ENCODE measurements around the gene RNF11.
"Not testable (repeated sequence)": the region's sequence is repeated elsewhere in the genome, so short reads cannot be mapped to it uniquely, and the experiment has no call there.

Gene RNF11

GRCh38 chr1:51228471-51228870 is 7.6 kb upstream of the RNF11 start:
- not testable (repeated sequence) for DNase-seq (ENCODE audit: low spot score)

DNA sequence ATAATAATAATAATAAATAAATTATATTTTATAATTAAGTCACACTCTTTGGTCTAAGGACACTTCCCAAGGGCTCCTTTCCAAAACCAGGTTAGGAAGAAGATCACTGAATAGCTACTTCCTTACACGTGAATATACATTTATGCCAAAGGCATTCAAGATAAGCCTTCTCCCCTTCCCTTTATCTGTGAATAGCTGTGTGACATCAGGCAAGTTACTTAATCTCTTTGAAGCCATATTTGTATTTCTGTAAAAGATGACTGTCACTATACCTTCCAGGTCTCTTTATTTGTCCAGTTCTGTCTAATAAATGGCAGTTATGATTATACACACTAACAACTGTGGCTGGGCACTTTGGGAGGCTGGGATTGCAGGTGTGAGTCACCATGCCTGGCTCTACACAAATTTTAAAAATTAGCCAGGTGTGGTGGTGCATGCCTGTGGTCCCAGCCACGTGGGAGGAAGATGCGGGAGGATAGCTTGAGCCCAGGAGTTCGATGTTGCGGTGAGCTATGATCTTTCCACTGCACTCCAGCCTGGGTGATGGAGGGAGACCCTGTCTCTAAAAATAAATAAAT is 5.5 kb upstream of the RNF11 start:
- no peak for DNase-seq (ENCODE audit: low spot score)

DNA sequence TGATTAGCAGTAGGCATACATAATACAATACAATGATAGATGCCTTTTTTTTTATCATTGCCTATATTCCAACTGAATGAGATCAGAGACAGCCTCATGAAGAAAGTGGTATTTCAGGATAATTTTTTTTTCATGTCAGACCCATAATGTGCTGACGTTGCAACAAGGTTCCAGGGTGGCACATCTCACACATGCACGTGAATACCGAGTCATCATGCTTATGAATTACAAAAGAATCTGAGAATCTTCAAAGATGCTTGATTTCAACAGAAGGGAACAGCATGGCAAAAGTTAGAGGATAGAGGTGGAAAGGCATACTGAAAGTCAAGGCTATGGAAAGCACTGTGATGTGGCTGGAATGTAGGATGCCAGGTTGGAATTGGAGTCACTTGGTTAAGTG is 5.0 kb upstream of the RNF11 start:
- no peak for DNase-seq (ENCODE audit: low spot score)

- DNase-seq (ENCODE audit: low spot score) = no peak
These were observed 4.2 kb upstream of the RNF11 start for GRCh38 chr1:51231896-51232295.

DNA sequence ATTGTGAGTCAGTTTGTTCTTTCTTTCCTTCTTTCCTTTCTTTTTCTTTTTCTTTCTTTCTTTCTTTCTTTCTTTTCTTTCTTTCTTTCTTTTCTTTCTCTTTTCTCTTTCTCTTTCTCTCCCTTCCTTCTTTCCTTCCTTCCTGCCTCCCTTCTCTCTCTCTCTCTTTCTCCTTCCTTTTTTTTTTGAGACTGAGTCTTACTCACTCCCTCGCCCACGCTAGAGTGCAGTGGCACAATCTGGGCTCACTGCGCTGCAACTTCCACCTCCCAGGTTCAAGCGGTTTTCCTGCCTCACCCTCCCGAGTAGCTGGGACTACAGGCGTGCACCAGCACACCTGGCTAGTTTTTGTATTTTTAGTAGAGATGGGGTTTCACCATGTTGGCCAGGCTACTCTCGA is 1.8 kb upstream of the RNF11 start:
- DNase-seq (ENCODE audit: low spot score) = not testable (repeated sequence)

DNA sequence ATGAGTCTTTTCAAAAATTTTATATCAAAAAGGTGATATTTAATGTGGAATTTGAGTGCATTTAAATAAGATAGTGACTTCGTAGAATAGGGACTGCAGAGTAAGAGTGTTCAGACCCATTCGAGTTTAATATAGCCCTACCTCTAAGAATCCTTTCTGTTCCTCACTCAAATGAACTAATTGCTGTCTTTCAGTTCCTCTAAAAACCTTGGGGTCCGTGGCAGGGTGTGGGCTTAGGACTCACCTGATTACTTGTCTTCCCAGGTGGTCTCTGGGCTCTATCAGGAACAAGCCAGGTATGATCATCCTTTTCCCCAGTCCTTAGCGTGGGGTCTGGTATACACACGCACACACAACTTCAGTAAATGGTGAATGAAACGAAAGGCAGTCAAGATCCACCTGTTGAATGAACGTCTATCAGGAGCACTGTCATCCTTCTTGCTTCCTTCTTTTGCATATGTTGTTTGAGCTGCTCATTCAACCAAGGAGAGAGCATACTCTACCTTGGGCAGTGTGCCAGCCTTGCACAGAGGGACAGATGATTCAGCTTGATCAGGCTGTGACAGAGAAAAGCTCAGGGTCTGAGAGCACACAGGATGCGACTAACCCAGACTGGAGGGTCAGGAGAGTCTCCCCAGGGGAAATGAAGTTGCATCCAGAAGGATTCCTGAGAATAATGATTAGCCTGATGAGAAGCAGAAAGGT is 1.2 kb upstream of the RNF11 start:
- no peak for DNase-seq (ENCODE audit: low spot score)

GRCh38 chr1:51236531-51237350 is 668 bp downstream of the RNF11 start:
- peak; percentile 25 for DNase-seq (ENCODE audit: low spot score)

DNA sequence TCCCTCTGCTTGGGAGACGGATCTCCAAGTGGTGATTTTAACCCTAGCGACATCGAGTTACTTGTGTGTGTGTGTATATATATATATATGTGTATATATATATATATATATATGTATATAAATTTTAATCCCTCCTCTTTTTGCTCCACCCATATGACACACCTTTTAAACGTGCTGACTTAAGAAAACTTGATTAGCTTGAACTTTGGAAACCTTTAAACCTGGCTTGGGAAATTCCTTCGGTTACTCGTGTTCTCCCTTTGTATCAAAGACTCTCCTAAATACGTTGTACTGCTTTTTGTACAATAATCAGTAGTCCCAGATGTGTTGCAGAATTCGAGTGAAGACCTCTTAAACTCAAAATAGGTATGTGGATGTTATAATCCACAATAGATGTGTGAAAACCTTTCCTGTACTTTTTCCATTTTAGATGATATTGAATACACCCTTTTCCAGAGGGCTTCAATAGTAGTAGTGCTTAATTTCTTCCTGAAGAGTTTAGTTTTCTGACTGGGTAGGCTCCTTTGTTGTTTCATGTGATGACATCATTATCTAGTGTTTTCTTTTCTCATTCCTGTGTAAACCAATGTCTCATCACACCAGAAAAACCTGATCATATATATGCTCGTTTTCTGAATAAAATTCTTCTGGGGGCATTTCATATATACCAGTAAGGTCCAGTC is 1.4 kb downstream of the RNF11 start:
- DNase-seq (ENCODE audit: low spot score) = no peak

GRCh38 chr1:51238034-51238403 is 1.9 kb downstream of the RNF11 start:
- no peak for DNase-seq (ENCODE audit: low spot score)

DNA sequence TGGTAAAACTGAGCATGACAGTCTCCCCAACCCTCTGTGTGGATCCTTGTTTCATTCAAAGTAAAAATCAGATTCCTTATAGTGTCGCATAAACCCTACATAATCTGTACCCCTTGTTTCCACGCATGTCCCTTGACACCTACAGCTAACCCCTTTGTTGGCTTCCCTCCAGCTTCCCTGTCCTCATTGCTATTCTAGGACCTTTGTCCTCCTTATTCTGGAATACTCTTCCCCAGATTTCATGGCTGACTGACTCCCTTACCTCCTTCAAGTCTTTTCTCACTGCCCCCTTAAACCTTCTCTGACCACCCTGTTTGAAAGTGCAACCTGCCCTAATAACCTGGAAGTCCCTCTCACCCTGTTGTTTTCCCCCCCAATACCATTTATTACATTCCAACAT is 4.0 kb downstream of the RNF11 start:
- DNase-seq (ENCODE audit: low spot score) = no peak

- DNase-seq (ENCODE audit: low spot score) = no peak
These were observed 5.0 kb downstream of the RNF11 start for GRCh38 chr1:51241119-51241518.

GRCh38 chr1:51242546-51242945 is 6.5 kb downstream of the RNF11 start:
- no peak for DNase-seq (ENCODE audit: low spot score)

GRCh38 chr1:51247022-51247421 is 10.9 kb downstream of the RNF11 start:
- DNase-seq (ENCODE audit: low spot score) = no peak

DNA sequence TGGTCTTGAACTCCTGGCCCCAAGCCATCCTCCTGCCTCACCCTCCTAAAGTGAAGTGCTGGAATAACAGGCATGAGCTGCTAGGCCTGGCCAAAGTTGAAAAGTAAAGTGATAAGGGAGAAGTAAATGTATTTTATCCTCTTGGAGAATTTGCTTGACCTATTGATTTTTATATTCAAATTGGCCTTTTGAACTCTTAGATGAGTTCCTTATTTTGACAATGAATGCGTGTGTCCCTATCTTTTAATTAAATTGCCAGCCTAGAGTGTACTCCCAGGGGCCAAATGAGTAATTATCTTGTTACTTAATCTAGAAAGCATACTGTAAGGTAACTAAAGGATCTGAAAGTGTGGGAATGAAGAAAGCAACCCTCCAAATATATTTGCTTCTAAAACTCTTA is 11.4 kb downstream of the RNF11 start:
- no peak for DNase-seq (ENCODE audit: low spot score)

DNA sequence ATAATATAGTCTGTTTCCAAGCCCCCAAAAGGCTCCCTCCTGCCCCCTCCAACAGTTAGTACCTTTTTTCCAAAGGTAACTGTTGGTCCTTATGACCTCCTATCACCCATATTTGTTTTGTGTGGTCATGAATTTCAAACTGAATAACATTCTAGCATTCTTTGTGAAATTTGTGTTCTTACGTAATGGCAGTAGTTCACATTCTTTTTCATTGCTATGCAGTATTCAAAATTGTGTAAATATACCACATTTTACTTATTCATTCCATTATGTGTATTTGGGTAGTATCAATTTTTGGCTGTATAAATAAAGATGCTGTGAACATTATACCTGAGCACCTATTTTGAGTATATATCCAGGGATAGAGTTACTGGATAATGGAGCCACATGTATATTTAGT is 13.4 kb downstream of the RNF11 start:
- no peak for DNase-seq (ENCODE audit: low spot score)

DNA sequence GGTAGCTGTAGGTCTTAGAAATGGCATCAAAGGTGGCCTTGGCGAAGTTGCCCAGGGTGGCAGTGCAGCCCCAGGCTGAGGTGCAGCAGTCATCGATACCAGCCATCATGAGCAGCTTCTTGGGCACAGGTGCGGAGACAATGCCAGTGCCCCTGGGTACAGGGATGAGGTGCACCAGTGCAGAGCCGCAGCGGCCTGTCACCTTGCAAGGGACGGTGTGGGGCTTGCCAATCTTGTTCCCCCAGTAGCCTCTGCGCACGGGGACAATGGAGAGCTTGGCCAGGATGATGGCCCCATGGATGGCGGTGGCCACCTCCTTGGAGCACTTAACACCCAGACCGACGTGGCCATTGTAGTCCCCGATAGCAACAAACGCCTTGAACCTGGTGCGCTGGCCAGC is 14.7 kb downstream of the RNF11 start:
- not testable (repeated sequence) for DNase-seq (ENCODE audit: low spot score)

DNA sequence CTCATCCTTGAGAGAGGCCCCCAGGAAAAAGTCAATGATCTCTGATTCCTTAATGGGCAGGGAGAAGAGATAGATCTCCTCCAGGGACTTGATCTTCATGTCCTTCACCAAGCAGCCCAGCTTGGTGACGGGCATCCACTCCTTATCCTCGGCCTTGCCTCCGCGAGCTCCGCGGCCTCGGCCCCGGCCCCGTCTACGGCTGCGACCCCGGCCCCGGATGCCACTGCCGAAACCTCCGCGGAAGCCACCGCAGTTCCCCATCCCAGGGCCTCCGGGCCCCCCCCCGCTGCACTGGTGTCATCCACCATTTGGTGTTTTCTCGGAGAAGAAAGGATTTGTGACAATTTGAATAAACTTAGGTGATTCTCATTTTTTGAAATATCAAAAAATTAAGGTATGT is 15.1 kb downstream of the RNF11 start:
- not testable (repeated sequence) for DNase-seq (ENCODE audit: low spot score)

DNA sequence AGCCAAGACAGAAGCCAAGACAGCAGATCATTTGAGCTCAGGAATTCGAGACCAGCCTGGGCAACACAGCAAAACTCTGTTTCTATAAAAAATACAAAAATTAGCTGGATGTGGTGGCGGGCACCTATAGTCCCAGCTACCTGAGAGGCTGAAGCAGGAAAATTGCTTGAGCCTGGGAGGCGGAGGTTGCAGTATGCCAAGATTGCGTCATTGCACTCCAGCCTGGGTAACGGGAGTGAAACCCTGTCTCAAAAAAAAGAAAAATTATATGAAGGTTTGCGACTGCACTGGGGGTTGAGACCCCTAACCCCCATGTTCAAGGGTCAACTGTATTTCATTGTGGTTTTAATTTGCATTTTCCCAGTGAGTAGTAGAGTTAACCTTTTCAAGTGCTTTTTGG is 16.3 kb downstream of the RNF11 start:
- no peak for DNase-seq (ENCODE audit: low spot score)

DNA sequence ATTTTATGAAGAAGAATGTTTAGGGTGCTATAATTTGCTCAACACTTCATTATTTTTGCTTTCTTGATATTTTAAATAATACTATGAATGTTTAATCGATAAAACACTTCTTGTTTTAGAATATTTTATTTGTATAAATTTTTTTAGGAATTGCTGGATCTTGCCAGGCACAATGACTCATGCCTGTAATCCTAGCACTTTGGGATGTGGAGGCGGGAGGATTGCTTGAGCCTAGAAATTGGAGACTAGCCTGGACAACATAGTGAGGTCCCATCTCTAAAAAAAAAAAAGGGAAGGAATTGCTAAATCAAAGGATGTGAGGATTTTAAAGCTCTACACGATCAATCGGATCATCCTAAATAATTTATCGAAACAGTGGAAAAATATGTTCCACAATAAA is 17.6 kb downstream of the RNF11 start:
- no peak for DNase-seq (ENCODE audit: low spot score)

- no peak for DNase-seq (ENCODE audit: low spot score)
These were observed 19.3 kb downstream of the RNF11 start for GRCh38 chr1:51255331-51255730.

GRCh38 chr1:51263147-51263877 is 27.2 kb downstream of the RNF11 start:
- DNase-seq (ENCODE audit: low spot score) = no peak

DNA sequence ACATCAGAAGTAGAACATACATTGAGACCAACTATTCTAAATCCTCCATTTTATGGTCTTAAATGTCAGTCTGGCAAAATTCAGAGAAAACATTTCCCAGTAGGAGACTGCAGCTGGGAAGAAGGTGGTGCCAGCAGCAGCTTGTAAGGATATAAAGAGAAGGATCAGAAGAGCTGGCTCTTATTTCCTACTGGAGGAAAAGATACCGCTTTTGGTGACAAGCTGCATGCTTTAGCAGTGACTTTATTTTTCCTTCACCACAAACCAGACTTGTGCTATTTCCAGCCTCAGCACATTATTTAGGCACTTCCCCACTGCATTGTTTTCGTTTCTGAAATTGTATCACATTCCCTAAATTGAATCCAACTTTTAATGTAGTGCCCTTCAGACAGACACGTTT is 28.4 kb downstream of the RNF11 start:
- DNase-seq (ENCODE audit: low spot score) = no peak

Data from HuH-7 (cell line).